Measurements from ENCODE around the gene CBFA2T3.

GRCh38 chr16:88864099-88864498 is 112.9 kb downstream of the CBFA2T3 start:
- no peak for TF ChIP-seq CTCF (IDR thresholded peaks at IDR 0.05 in 8 of 11, conservative IDR thresholded peaks at IDR 0.05 in 3 of 11)
- TF ChIP-seq POLR2A (IDR thresholded peaks at IDR 0.05) = no peak

All from spleen (tissue), 7 donors.